Stimulated activated CD4-positive, alpha-beta T cell treated with anti-CD3 and anti-CD28 coated beads, Interleukin-4, amount 100 ng/mL, for 24 hours (primary cell): ENCODE measurements around the gene BMP7.
"Not testable (repeated sequence)": the region's sequence is repeated elsewhere in the genome, so short reads cannot be mapped to it uniquely, and the experiment has no call there.

Experiments
- DNase-seq: peaks from one replicate; pipeline ENCODE4 v3.0.0-alpha.2; 2020

Gene BMP7

GRCh38 chr20:57209413-57209812 is 57.0 kb downstream of the BMP7 start:
- DNase-seq = no peak

GRCh38 chr20:57208198-57208597 is 58.2 kb downstream of the BMP7 start:
- DNase-seq = no peak

GRCh38 chr20:57207251-57207650 is 59.2 kb downstream of the BMP7 start:
- DNase-seq = no peak

- DNase-seq = no peak
These were observed 60.7 kb downstream of the BMP7 start for GRCh38 chr20:57205606-57206219.

GRCh38 chr20:57203986-57204385 is 62.5 kb downstream of the BMP7 start:
- DNase-seq = no peak

- DNase-seq = no peak
These were observed 63.2 kb downstream of the BMP7 start for GRCh38 chr20:57203204-57203603.

- DNase-seq = no peak
These were observed 64.1 kb downstream of the BMP7 start for GRCh38 chr20:57202309-57202708.

- DNase-seq = no peak
These were observed 65.4 kb downstream of the BMP7 start for GRCh38 chr20:57200882-57201695.

GRCh38 chr20:57199656-57200405 is 66.6 kb downstream of the BMP7 start:
- no peak for DNase-seq

GRCh38 chr20:57198132-57199072 is 68.0 kb downstream of the BMP7 start:
- DNase-seq = no peak

GRCh38 chr20:57197352-57198131 is 68.9 kb downstream of the BMP7 start:
- DNase-seq = no peak

GRCh38 chr20:57195469-57196100 is 70.9 kb downstream of the BMP7 start:
- DNase-seq = no peak

GRCh38 chr20:57195023-57195422 is 71.4 kb downstream of the BMP7 start:
- no peak for DNase-seq

GRCh38 chr20:57194154-57194553 is 72.3 kb downstream of the BMP7 start:
- no peak for DNase-seq

- no peak for DNase-seq
These were observed 73.3 kb downstream of the BMP7 start for GRCh38 chr20:57193094-57193493.

GRCh38 chr20:57192311-57192710 is 74.1 kb downstream of the BMP7 start:
- DNase-seq = no peak

- not testable (repeated sequence) for DNase-seq
These were observed 75.2 kb downstream of the BMP7 start for GRCh38 chr20:57191265-57191638.

- DNase-seq = no peak
These were observed 75.7 kb downstream of the BMP7 start for GRCh38 chr20:57190536-57191264.

- DNase-seq = no peak
These were observed 76.7 kb downstream of the BMP7 start for GRCh38 chr20:57189713-57190112.

- DNase-seq = no peak
These were observed 77.8 kb downstream of the BMP7 start for GRCh38 chr20:57188576-57189079.
